KMS-11 (cell line): Measurements from ENCODE around the gene FBXL7.

Experiments used
- H2AFZ ChIP-seq: fragments of 200-600 bp; sonication (generic); 2 replicates; pipeline ENCODE4 v1.6.1; 2016; ENCODE audit warnings: antibody characterized with exemption, mixed run types, low read depth
- H3K27ac ChIP-seq: fragments of 200-600 bp; sonication (generic); 2 replicates; pipeline ENCODE4 v1.6.1; 2016; ENCODE audit warnings: mild to moderate bottlenecking, mixed run types
- H3K27me3 ChIP-seq: fragments of 200-600 bp; sonication (generic); 2 replicates; pipeline ENCODE4 v1.6.1; 2017; ENCODE audit warnings: mild to moderate bottlenecking, low read depth, mixed run types, moderate library complexity; ENCODE audit not compliant: insufficient read depth
- H3K36me3 ChIP-seq: fragments of 200-600 bp; sonication (generic); 2 replicates; pipeline ENCODE4 v1.6.1; 2017; ENCODE audit warnings: mild to moderate bottlenecking, mixed run types; ENCODE audit not compliant: insufficient read depth
- H3K4me1 ChIP-seq: fragments of 200-600 bp; sonication (generic); 2 replicates; pipeline ENCODE4 v1.6.1; 2016; ENCODE audit warnings: mild to moderate bottlenecking, low read depth, mixed run types; ENCODE audit not compliant: poor library complexity, severe bottlenecking
- H3K4me2 ChIP-seq: fragments of 200-600 bp; sonication (generic); 2 replicates; pipeline ENCODE4 v1.7.0; 2016; ENCODE audit warnings: mild to moderate bottlenecking, mixed run types
- H3K4me3 ChIP-seq: fragments of 200-600 bp; sonication (generic); IDR thresholded peaks from 2 replicates; pipeline ENCODE4 v1.6.1; 2017; ENCODE audit warnings: low read depth, low read length, mixed read lengths; ENCODE audit not compliant: insufficient read depth
- H3K79me2 ChIP-seq: fragments of 200-600 bp; sonication (generic); 2 replicates; pipeline ENCODE4 v1.6.1; 2016; ENCODE audit warnings: low read depth, mixed run types; ENCODE audit not compliant: insufficient read depth
- H3K9ac ChIP-seq: fragments of 200-600 bp; sonication (generic); 2 replicates; pipeline ENCODE4 v1.6.1; 2016; ENCODE audit warnings: mild to moderate bottlenecking, mixed run types
- H4K20me1 ChIP-seq: fragments of 200-600 bp; sonication (generic); 2 replicates; pipeline ENCODE4 v1.6.1; 2016; ENCODE audit warnings: mild to moderate bottlenecking, mixed run types; ENCODE audit not compliant: insufficient read depth
- TF ChIP-seq, protein P1 (sequence below): fragments of 200-600 bp; sonication (generic); conservative IDR thresholded peaks from 2 replicates; pipeline ENCODE4 v1.6.1; 2017; ENCODE audit warnings: low read depth, mild to moderate bottlenecking, antibody characterized with exemption, low read length, moderate library complexity, mixed read lengths

The FBXL7 gene

GRCh38 chr5:15977851-15978250 is 477.9 kb downstream of the FBXL7 start:
- Histone ChIP-seq H2AFZ (no peak overlapping the region), H3K4me3 (no peak overlapping the region), H3K4me1 (no peaks in the 10 kb centered on the region), H4K20me1 (no peaks in the 10 kb centered on the region), H3K27ac (no peak overlapping the region), H3K36me3 (no peaks in the 10 kb centered on the region), H3K9ac (no peak overlapping the region), H3K79me2 (no peaks in the 10 kb centered on the region), H3K4me2 (no peak overlapping the region), H3K27me3 (no peaks in the 10 kb centered on the region)
- TF ChIP-seq, protein P1, sequence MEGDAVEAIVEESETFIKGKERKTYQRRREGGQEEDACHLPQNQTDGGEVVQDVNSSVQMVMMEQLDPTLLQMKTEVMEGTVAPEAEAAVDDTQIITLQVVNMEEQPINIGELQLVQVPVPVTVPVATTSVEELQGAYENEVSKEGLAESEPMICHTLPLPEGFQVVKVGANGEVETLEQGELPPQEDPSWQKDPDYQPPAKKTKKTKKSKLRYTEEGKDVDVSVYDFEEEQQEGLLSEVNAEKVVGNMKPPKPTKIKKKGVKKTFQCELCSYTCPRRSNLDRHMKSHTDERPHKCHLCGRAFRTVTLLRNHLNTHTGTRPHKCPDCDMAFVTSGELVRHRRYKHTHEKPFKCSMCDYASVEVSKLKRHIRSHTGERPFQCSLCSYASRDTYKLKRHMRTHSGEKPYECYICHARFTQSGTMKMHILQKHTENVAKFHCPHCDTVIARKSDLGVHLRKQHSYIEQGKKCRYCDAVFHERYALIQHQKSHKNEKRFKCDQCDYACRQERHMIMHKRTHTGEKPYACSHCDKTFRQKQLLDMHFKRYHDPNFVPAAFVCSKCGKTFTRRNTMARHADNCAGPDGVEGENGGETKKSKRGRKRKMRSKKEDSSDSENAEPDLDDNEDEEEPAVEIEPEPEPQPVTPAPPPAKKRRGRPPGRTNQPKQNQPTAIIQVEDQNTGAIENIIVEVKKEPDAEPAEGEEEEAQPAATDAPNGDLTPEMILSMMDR: no peak

DNA sequence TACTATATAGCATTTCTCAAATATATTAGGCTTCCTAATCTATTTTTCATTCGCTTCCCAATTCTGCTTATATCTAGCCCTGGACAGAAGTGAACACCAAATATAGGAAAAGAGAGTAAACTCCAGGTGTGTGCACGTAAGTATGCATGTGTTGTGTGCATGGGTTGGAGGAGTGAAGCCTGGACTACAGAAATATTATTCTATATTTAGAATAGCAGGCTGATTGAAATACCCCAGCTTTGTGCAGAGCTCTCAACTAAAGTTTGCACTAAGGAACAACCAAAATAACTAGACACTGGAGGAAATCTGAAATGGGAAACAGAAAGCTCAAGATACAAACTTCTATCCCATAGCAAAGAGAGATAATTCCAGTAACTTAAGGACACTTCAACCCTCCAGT is 480.9 kb downstream of the FBXL7 start:
- H3K4me1 ChIP-seq: peaks cover 6% of the 10 kb centered on the region
- H3K79me2 ChIP-seq: no peaks in the 10 kb centered on the region
- no peak overlapping the region for H3K4me2 ChIP-seq
- H4K20me1 ChIP-seq: no peaks in the 10 kb centered on the region
- no peak overlapping the region for H3K27ac ChIP-seq
- no peak overlapping the region for H3K9ac ChIP-seq
- no peaks in the 10 kb centered on the region for H3K27me3 ChIP-seq
- no peaks in the 10 kb centered on the region for H3K36me3 ChIP-seq
- no peak overlapping the region for H2AFZ ChIP-seq
- H3K4me3 ChIP-seq: no peak overlapping the region
- TF ChIP-seq, protein P1: no peak

DNA sequence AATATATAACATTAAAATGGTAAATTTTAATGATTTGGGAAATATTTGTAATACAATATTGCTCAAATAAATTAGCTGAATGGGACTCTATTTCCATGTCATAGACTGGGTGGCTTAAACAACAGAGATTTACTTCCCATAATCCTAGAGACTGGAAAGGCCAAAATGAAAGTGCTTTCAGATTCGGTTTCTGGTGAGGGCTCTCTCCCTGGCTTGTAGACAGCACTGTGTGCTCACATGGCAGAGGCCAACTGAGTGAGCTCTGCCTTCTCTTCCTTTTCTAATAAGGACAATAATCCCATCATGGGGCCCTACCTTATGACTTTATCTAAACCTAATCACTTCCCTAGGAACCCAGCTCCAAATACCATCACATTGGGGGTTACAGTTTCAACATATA is 483.4 kb downstream of the FBXL7 start:
- H3K36me3 ChIP-seq: no peaks in the 10 kb centered on the region
- no peak overlapping the region for H3K27ac ChIP-seq
- TF ChIP-seq, protein P1: no peak
- no peaks in the 10 kb centered on the region for H3K79me2 ChIP-seq
- H3K4me3 ChIP-seq: no peak overlapping the region
- H3K27me3 ChIP-seq: no peaks in the 10 kb centered on the region
- peaks cover 6% of the 10 kb centered on the region for H3K4me1 ChIP-seq
- no peak overlapping the region for H3K9ac ChIP-seq
- no peak overlapping the region for H2AFZ ChIP-seq
- no peaks in the 10 kb centered on the region for H4K20me1 ChIP-seq
- no peak overlapping the region for H3K4me2 ChIP-seq
